GM06990 (cell line): ENCODE measurements around the gene FAR2.
"Not testable (repeated sequence)": the region's sequence is repeated elsewhere in the genome, so short reads cannot be mapped to it uniquely, and the experiment has no call there.

Experiments used
- DNase-seq: peaks from one replicate; pipeline ENCODE4 v3.0.0-alpha.2; 2011; ENCODE audit not compliant: insufficient read length; ENCODE audit errors: extremely low read depth
- H3K27me3 ChIP-seq: replicated peaks from 2 replicates; pipeline ENCODE4 v1.6.0; 2011; ENCODE audit warnings: low read length; ENCODE audit not compliant: control insufficient read depth, insufficient read depth
- H3K36me3 ChIP-seq: 2 replicates; pipeline ENCODE4 v1.5.1; 2011; ENCODE audit warnings: low read length; ENCODE audit not compliant: control insufficient read depth, insufficient read depth
- H3K4me3 ChIP-seq: replicated peaks from 2 replicates; pipeline ENCODE4 v1.5.1; 2011; ENCODE audit warnings: low read depth, mild to moderate bottlenecking, control low read depth, low read length
- CTCF ChIP-seq: IDR thresholded peaks from 2 replicates; pipeline ENCODE4 v1.5.1; 2011; ENCODE audit warnings: low read length, control low read depth, mild to moderate bottlenecking, inconsistent platforms; ENCODE audit not compliant: insufficient read depth, poor library complexity, severe bottlenecking

FAR2 gene

GRCh38 chr12:29282031-29282816 is 133.1 kb downstream of the FAR2 start:
- H3K27me3 ChIP-seq, result no peaks in the 10 kb centered on the region
- H3K36me3 ChIP-seq, result no peaks in the 10 kb centered on the region
- no peak for DNase-seq
- no peak for TF ChIP-seq CTCF
- H3K4me3 ChIP-seq, result no peak overlapping the region

GRCh38 chr12:29283969-29284700 is 135.1 kb downstream of the FAR2 start:
- TF ChIP-seq CTCF, result no peak
- Histone ChIP-seq H3K4me3 (no peak overlapping the region), H3K27me3 (no peaks in the 10 kb centered on the region), H3K36me3 (no peaks in the 10 kb centered on the region)
- DNase-seq, result no peak

- no peaks in the 10 kb centered on the region for H3K27me3 ChIP-seq
- TF ChIP-seq CTCF, result no peak
- no peaks in the 10 kb centered on the region for H3K36me3 ChIP-seq
- H3K4me3 ChIP-seq, result no peak overlapping the region
- DNase-seq, result no peak
Observed at GRCh38 chr12:29286081-29286790, 137.2 kb downstream of the FAR2 start.

GRCh38 chr12:29287622-29288021 is 138.5 kb downstream of the FAR2 start:
- Histone ChIP-seq H3K36me3 (no peaks in the 10 kb centered on the region), H3K27me3 (no peaks in the 10 kb centered on the region), H3K4me3 (no peak overlapping the region)
- DNase-seq, result no peak
- TF ChIP-seq CTCF, result no peak

- Histone ChIP-seq H3K27me3 (no peaks in the 10 kb centered on the region), H3K4me3 (no peak overlapping the region), H3K36me3 (no peaks in the 10 kb centered on the region)
- no peak for DNase-seq
- no peak for TF ChIP-seq CTCF
Observed at GRCh38 chr12:29288031-29288430, 139.0 kb downstream of the FAR2 start.

GRCh38 chr12:29290475-29290874 is 141.4 kb downstream of the FAR2 start:
- H3K27me3 ChIP-seq, H3K36me3 ChIP-seq, H3K4me3 ChIP-seq, DNase-seq: not testable (repeated sequence)
